NCI-H69 (cell line): Measurements from ENCODE around the gene INPP5D.
"Not testable (repeated sequence)": the region's sequence is repeated elsewhere in the genome, so short reads cannot be mapped to it uniquely, and the experiment has no call there.

ENCODE experiments used
- DNase-seq: peaks from one replicate; lab custom pipeline; 2025; lab: John Stamatoyannopoulos, UW

The INPP5D gene

DNA sequence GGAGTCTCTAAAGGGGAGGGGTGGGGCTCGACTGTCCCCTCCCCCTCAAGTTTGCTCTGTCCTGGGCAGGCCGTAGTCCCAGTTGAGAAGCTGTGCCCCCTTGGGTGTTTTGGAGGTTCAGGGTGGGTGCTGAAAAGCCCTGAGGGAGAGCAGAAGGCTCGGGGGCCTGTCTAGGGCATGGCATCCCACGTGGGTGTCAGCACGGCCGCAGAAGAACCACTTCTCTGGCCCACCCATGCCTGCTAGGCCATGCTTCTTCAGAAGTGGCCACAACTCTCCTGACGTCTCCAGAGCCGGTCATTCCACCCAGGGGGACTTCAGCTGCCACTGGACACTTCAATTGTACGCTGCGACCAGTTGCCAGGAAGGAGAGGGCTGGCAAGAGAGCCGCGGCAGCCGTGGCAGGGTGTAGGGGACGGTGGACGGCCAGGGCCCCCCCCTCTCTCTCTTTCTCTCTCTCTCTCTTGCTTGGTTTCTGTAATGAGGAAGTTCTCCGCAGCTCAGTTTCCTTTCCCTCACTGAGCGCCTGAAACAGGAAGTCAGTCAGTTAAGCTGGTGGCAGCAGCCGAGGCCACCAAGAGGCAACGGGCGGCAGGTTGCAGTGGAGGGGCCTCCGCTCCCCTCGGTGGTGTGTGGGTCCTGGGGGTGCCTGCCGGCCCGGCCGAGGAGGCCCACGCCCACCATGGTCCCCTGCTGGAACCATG, at the start of gene INPP5D:
Gene INPP5D (plus strand): TSS at position 546 of the 704 bp plus-strand sequence. CDS start 137 bp downstream, at position 683.
- no peak for DNase-seq

DNA sequence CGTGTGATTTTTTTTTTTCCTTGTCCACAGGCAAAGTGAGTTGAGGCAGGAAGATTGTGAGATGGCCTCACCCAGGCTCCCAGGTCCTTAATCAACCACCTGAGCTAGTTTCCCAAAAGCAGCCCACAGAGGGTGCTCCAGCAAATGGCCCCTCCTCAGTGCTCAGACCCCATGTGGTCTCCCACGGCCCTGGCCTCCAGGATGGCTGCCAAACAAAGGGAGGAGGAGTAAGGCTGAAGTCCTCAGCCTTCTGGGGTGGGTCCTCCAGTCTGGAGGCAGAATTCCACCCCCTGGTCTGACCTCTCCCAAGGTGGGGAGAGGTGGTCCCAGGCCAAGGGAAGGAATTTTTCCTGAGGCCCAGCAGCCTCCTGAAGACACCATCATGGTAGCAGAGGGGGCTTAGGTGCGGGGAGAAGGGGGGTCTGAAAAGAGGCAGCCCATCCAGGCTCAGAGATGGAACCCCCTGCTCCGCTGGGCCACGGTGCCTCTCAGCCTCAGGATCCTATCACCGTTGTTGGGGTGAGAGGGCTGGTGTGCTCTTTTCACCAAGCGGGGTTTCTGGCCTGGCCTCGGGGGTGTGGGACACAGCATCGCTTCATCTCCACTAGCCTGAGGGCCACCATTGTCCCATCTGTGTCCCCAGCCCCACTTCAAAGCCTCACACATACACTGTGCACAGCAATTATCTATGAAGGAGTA, 49.4 kb upstream of the INPP5D start:
- no peak for DNase-seq

DNA sequence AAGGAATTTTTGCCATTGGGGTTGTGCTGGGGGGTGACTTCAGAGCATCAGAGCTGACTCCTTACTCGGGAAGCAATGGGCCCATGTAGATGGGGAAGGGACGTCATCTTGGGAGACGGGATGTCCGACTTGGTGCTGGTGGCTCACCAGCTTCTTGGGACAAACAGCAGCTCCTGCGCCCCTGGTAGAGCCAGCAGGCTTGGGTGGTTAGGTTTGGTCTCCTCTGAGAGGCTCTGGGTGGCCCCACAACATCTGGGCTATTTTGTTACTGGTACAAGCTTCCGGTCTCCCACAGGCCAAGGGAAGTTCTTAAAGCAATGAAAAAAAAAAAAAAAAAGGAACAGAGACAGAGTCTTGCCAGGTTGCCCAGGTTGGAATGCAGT, 48.9 kb upstream of the INPP5D start:
- DNase-seq, result no peak

DNA sequence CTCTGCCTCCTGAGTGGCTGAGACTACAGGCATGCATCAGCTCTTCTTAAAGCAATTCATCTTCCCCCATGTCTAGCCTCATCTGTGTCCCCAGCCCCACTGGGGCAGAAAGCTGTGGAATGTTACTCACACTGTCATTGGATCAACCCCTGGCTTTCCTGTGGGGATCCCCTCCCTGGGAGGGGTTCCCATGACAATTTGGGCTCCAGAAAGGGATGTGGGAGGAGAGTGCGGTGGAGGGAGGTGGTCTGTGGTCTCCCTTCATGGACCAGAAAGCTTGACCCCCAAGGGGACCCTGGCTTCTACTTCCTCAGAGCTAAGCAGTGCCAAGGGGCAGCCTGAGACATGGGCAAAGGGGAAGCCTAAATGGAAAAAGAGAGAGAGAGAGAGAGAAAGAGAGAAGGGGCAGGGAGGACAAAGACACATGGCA, 48.4 kb upstream of the INPP5D start:
- DNase-seq, result no peak

DNA sequence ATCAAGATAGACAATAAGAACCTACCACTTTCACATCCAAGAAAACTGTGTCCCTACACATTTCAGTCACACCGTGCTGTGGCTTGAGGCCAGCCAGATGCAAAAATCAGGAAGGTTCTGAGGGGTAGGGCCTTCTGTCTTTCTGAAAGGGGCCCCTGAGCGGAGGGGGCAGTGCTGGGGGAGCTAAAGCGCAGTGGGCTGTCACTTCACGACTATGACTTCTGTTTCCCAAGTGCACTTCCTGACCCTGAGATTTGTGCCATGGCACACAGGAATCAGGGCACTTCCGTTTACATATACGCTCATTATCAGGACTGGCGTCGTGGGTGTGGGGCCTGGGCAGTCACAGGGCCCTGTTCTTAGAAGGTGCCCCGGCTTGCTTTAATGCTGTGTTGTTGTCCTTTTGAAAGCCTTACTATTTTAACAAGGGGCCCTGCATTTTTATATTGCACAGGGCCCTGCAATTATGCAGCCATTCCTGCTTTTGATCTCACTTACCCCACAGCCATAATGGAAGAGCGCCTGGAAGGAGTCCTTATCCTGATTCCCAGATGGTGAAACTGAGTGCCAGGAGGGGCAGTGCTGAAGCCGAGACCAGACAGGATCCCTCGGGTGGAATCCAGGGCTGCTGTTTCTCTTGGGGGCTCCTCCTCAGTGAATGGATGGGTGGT, 47.7 kb upstream of the INPP5D start:
- no peak for DNase-seq

DNA sequence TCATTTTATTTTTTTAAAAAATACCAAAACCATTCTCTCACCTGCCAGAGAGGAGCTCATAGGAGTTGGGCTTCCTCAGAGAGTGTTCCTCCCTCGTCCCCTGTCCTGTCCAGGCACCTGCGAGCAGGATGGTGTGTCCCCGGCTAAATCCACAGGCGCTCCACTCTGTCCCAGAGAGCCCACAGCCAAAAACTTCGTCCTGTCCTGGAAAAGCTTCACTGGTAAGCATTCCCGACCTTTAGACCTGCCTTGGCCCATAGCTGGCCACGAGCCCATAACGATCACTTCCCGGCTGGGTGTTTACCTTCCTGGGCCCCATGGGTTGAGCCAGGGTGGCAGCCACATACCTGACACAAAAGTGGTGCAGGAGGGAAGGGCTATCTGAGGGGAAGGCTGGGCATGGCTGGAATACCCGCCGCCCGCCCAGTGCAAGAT, 47.1 kb upstream of the INPP5D start, which contains the start of gene NGEF:
Gene NGEF (minus strand): TSS at position 230 of the 435 bp plus-strand sequence. CDS start 38,366 bp downstream, outside the sequence.
- DNase-seq, result no peak

DNA sequence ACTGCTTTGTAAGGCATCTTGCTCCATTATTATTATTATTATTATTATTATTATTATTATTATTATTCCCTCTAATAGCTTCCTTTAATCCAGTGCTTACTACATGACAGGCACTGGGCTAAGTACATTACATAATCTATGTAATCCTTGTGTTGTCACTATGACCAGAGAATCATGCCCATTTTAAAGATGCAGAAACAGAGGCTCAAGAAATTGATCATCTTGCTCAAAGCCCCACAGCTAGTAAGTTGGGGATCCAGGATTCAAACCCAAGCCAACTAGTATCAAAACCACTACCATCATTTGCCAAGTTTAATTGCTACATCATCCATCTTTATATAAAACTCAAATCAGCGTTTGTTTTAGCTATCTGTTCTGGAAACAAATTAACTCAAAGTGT, 46.5 kb upstream of the INPP5D start:
- DNase-seq, result no peak

DNA sequence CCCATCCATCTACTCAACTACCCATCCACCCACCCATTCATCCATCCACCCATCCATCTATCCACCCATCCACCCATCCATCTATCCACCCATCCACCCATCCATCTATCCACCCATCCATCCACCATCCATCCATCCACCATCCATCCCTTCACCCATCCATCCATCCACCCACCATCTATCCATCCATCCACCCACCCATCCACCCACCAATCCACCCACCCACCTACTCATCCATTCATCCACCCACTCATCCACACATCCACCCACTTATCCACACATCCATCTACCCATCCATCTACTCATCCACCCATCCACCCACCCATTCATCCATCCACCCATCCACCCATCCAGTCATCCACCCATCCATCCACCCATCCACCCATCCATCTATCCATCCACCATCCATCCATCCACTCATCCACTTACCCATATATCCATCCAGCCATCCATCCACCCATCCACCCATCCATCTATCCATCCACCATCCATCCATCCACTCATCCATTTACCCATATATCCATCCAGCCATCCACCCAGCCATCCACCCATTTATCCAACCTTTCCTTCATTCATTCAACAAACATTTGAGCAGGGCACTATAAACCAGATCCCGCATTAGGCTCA, 45.0 kb upstream of the INPP5D start:
- no peak for DNase-seq

DNA sequence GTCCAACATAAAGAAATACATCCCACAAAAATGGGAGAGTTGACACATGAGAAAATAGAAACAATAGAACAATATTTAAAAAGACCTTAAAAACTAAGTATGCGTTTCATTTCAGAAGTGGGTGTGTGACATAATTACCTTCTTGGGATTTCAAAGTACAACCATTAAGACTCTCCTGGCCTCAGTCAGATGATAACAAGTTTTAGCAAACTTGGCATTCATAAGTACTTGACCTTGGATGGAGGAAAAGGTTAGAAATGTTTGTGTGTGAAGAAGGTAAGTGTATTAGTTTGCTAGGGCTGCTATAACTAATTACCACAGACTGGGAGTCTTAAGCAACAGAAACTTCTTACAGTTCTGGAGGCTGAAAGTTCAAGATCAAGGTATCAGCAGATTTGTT, 42.2 kb upstream of the INPP5D start:
- no peak for DNase-seq

DNA sequence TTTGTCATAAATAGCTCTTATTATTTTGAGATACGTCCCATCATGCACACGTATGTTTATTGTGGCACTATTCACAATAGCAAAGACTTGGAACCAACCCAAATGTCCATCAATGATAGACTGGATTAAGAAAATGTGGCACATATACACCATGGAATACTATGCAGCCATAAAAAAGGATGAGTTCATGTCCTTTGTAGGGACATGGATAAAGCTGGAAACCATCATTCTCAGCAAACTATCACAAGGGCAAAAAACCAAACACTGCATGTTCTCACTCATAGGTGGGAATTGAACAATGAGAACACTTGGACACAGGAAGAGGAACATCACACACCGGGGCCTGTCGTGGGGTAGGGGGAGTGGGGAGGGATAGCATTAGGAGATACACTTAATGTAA, 40.5 kb upstream of the INPP5D start:
- not testable (repeated sequence) for DNase-seq

DNA sequence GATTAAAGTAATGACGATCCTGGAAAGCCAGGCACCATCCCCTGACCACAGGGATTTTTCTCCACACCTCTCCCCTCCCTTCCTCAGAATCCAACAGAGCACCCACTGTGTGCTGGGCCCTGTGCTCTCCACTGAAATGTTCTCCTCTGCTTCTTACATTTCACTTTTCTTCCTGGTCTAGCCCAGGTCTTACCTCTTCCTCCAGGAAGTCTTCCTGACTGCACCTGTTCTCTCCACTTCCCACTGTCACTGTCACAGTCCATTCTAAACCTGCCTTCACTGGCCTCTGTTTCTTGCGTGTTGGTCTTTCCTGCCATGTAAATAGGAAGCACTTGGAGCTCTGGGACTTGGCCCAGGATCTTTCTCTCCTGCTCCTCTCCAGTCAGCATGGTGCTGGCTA, 39.7 kb upstream of the INPP5D start:
- no peak for DNase-seq

DNA sequence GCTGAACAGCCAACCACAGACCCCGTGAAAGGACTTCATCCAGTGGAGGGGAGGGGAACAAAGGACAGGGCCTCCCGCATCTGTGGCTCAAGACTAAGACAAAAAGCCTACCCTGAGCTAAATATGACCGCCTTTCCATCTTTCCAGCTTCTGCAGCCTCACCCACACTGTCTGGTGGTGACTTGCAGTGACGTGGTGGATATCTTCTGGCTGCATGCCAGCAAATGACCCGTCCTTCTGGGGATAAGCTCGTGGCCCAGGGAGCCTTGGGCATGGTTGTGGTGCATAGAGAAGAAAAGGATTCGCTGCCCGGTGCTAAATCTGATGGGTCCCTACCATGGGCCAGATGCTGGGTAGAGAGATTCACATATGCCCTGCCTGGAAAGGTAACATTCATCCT, 38.4 kb upstream of the INPP5D start:
- no peak for DNase-seq

DNA sequence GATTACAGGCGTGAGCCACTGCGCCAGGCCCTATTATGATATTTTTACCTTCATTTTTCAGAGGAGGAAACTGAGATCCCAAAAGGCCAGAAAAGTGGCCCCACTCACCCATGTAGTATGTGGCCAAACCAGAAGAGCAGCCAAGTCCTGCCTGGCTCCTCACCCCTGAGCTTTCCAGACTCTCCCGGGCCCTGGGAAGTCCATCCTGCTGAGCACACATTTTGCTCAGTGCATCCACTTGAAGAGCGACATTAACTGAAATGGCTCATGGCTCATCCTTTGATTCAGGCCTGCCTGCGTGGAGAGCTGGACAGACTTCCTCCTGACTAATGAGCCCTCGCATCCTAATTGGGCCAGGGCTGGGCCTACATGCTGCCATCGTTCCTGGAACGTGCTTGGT, 37.6 kb upstream of the INPP5D start:
- DNase-seq, result no peak

DNA sequence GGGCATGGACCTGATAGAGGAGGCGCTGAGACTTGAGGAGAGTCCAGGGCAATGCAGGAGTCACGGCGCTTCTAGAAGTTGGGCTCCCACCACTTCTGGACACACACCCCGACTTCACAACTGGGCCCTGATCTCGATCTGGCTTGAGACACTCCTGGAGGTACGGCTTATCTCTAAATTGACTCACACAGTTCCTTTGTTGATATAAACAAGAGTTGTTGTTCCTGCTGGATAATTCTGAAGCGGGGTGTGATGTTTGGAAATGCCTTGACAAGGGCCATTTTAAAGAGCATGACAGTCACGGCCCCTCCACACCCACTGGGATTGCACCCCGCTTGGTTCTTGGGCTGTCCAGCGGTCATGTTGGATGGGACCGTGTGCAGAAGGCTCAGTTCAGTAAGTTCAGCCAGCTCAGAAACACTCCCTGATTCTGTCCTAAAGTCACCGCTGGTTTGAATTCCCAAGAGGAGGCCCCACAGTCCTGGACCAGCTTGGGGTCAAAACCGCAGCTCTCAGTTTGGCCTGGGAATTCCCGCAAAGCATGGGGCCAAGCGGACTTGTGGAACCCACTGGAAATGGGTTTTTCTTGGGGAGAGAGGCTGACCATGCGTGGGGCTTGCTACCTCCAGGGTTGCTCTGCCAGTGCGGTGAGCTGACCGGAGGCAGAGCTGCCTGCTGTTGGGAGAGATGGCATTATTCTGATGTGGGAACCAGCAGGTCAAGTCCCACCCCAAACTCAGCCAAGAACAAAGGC, 37.0 kb upstream of the INPP5D start:
- DNase-seq, result no peak

DNA sequence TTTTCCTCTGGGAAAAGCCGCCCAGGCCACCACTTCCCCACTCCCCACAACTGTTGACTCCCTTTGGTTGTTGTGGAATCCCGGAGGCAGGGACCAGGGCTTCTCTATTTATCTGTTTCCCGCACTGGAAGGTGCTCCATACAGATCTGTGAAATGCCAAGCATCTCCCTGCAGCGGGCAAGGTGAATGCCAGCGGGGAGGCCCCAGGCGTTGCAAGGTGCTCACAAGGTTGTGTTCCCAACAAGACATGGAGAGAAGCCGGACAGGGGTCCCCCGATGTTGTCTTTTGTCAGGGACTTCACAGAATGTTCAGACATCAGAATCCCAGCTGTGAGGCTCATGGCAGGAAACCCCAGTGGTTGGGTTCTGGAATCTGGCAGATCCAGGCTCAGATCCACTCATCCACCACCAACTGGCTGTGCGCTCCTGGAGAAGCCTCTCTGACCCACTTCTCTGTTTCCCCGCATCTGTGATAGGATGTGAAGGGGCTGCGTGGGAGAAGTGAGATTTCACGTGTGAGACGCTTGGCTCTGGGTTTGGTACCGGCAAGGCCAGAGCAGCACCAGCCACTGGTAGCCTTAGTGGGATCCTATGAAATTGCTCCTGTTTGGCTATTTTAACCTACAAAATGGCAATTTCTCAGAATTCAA, 36.3 kb upstream of the INPP5D start:
- no peak for DNase-seq

DNA sequence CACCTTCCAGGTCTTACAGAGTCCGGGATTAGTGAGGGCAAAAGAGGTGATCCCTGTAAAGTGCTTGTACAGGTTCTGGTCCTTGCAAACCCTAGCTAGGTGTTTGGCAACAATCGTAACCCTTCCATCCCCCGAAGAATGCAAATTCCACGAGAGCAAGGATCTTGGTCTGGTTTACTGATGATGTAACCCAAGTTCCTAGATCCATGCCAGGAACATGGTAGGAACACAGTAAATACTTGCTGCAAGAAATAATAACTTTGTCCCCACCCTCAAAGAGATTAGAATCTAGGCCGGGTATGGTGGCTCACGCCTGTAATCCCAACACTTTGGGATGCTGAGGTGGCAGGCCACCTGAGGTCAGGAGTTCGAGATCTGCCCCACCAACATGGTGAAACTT, 34.4 kb upstream of the INPP5D start:
- no peak for DNase-seq

DNA sequence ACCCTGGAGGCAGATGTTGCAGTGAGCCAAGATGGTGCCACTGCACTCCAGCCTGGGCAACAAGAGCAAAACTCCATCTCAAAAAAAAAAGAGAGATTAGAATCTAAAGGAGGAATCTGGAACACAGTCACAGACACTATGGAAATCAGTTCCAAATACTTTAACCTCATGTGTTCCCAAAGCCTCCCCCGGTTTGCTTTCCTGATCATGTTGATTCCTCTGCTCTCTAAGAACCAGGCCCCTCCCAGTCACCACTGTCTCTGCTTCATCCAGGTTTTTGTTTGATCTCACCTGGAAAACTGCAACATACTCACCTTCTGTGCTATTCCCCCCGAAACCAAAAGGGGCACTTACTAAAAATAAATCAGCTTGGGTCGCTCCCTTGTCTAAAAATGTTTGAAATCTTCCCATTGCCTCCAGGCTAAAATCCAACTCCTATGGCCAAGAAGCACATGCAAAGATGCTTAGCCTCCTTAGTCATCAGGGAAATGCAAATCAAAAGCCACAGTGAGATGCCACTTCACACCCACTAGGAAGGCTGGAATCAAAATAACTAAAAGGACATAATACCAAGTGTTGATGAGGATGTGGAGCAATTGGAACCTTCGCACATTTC, 33.8 kb upstream of the INPP5D start:
- no peak for DNase-seq

DNA sequence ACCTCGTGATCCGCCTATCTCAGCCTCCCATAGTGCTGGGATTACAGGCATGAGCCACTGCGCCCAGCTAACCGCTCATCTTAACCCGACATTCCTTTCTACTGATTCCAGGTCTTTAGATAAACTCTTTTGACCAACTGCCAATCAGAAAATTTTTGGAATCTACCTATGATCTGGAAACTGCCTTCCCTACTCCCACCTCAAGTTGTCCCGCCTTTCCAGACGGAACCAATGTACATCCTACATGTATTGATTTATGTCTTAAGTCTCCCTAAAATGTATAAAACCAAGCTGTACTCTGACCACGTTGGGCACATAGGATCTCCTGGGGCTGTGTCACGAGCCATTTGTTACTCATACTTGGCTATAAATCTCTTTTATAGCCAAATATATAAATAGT, 30.8 kb upstream of the INPP5D start:
- DNase-seq, result no peak

DNA sequence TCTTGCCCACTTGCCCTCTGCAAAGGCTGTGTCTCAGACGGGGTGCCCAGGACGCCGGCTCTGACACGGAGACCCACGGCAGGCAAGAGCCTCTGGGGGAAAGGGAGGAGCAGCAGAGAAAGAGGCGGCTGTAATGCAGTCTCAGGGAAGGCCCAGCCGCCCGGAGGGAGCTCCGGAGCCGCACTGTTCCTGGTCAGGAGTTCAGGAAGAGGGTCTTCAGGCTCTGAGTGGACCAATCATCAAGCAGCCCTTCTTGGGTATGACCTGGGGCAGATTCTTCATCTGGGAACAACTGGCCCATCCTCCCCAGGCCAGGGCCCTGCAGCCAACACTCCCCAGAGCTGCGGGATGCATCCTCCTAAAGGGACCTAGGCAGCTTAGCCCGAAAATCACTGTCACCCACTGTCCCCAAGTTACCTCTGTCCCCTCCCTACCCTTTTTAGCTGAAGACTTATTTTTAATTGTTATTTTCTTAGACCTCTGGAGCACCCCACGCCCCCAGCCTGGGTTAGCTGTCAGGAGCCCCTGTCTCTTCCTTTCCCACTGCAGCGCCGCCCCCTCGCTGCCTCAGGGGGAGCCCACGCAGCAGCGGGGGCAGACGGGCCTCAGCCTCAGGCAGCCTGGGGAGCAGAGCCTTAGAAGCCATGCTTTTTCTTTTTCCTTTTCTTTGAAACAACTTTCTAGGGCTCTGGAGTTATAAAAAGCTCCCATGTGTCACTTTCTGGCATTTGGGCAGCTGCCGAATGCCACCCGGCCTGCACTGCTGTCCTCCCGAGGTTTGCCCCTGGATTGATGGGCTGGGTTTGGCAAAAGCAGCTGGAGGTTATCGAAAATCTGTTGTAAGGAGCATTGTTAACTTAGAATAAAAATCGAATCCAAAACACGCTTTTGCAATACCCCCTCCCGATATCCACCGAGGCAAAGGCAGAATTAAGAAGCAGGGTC, 28.3 kb upstream of the INPP5D start:
- DNase-seq, result no peak
